ENCODE results near the gene GATA3. TPM values are rescaled to one million over a fixed set of nuclear protein-coding genes. Genes with fewer than 3 reads are reported as not detected.
A peak's percentile ranks its signal among the peaks of the same experiment; 100 is the strongest.

The GATA3 gene
- total RNA-seq, 1 donor from 2014 or later = 17.6 TPM

DNA sequence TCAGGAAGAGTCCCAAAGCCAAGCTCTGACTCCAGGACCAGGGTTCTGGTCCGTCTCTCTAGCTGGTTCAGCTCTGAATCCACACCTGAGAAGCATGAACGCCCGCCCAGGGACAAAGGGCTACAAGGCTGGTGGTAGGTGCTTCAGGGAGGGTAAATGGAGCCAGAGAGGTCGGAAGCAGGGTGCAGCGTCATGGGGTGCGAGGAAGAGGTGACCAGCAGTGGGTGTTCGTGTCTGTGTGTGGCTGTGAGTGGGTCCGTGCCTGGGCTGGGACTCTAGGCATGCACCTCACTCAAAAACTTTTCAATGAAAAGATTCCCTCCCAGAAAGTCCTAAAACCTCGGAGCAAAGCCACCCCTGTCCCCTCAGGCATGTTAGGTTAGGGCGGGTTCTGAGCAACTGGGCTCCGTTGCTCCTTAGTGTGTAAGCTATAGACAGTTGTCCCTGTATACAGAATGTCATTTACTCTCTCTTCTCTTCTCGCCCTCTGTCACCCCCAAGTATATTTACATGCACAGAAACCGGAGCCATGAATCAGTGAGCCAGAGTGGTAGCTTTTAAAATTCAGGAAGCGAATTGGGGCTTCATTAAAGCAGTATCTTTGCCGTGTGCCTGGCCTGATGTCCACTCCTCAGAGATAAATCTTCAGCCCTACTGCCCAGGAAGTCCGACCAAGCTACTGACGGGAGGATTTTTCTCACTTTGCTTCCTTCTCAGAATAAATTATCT is 12.3 kb upstream of the GATA3 start:
- H3K27me3 ChIP-seq (ENCODE audit: insufficient read depth, low read length) = peaks cover 98% of the 10 kb centered on the region
- H3K4me1 ChIP-seq (ENCODE audit: insufficient read depth, low read length) = no peaks in the 10 kb centered on the region
- no peaks in the 10 kb centered on the region for H3K36me3 ChIP-seq (ENCODE audit: insufficient read depth, low read length)
- no peaks in the 10 kb centered on the region for H3K9me3 ChIP-seq (ENCODE audit: insufficient read depth, low read depth, low read length)
- Mint-ChIP-seq H3K4me3 (ENCODE audit: unreplicated experiment) (no peak overlapping the region), H3K4me1 (ENCODE audit: low read depth, unreplicated experiment) (peaks cover 2% of the 10 kb centered on the region), H3K9me3 (ENCODE audit: unreplicated experiment) (peaks cover 19% of the 10 kb centered on the region), H3K27ac (ENCODE audit: unreplicated experiment) (no peak overlapping the region), H3K27me3 (ENCODE audit: low read depth, unreplicated experiment) (peaks cover 94% of the 10 kb centered on the region), H3K36me3 (ENCODE audit: low read depth, unreplicated experiment) (no peaks in the 10 kb centered on the region)
- no peak for FAIRE-seq
- H3K4me3 ChIP-seq (ENCODE audit: insufficient read depth, low read depth, low read length) = no peak overlapping the region
- H3K79me2 ChIP-seq (ENCODE audit: insufficient read depth, low read length) = no peaks in the 10 kb centered on the region
- no peak overlapping the region for H3K4me2 ChIP-seq (ENCODE audit: low read length)
- no peak overlapping the region for H2AFZ ChIP-seq (ENCODE audit: low read depth, low read length)
- DNase-seq (ENCODE audit: low read depth) = no peak
- TF ChIP-seq, protein P1, sequence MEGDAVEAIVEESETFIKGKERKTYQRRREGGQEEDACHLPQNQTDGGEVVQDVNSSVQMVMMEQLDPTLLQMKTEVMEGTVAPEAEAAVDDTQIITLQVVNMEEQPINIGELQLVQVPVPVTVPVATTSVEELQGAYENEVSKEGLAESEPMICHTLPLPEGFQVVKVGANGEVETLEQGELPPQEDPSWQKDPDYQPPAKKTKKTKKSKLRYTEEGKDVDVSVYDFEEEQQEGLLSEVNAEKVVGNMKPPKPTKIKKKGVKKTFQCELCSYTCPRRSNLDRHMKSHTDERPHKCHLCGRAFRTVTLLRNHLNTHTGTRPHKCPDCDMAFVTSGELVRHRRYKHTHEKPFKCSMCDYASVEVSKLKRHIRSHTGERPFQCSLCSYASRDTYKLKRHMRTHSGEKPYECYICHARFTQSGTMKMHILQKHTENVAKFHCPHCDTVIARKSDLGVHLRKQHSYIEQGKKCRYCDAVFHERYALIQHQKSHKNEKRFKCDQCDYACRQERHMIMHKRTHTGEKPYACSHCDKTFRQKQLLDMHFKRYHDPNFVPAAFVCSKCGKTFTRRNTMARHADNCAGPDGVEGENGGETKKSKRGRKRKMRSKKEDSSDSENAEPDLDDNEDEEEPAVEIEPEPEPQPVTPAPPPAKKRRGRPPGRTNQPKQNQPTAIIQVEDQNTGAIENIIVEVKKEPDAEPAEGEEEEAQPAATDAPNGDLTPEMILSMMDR (IDR thresholded peaks at IDR 0.05; ENCODE audit: insufficient read depth, low read depth, low read length) = no peak
- TF ChIP-seq EZH2 (IDR thresholded peaks at IDR 0.05; ENCODE audit: insufficient read depth, low read length) = peak; percentile 42
- H3K27ac ChIP-seq (ENCODE audit: low read depth, low read length) = no peak overlapping the region
- H3K9ac ChIP-seq (ENCODE audit: low read length) = no peak overlapping the region
- H4K20me1 ChIP-seq (ENCODE audit: insufficient read depth, low read length) = peaks cover 16% of the 10 kb centered on the region

DNA sequence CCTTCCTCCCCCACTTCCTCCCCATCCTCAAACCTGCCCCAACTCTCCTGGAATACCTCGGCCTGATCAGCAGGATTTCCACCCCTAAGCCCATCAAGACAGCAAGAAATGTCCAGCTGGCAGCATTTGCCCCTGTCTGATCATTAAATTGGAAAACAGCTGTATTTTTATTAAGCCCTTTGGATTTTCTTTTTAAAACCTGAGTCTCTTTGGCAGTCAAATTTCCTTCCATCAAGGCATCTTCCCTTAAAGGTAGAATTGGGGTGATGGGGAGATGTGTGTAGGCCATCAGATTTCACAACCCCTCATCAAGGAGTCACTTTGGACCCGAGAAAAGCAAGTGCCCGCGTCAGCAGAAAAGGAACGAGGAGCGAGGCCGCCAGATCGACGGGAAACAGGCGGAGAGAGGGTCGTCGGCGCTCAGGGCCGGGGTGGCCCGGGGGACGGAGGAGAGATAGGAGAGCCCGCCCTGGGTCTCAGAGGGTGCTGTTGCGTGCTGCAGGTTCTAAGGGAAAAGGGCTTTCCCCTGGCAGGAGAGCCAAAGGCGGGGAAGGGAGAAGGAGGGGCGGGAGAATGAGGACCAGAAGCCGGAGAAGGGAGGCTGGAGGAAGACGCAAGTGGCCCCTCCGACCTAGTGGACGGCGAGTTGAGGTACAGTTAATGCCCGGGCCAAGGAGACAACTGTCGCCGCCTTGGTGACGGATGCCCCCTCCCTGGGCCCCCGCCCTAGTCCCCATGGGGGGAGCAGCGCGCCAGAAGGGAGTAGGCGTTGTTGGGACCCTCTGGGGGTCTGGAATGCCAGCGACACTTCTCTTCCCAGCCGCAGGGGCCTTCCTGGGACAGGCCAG is 11.5 kb upstream of the GATA3 start:
- TF ChIP-seq EZH2 (IDR thresholded peaks at IDR 0.05; ENCODE audit: insufficient read depth, low read length) = peak; percentile 63
- TF ChIP-seq, protein P1 (IDR thresholded peaks at IDR 0.05; ENCODE audit: insufficient read depth, low read depth, low read length) = no peak
- H3K4me3 Mint-ChIP-seq (ENCODE audit: unreplicated experiment) = no peak overlapping the region
- no peak overlapping the region for H3K27ac Mint-ChIP-seq (ENCODE audit: unreplicated experiment)
- peaks cover 99% of the 10 kb centered on the region for H3K27me3 ChIP-seq (ENCODE audit: insufficient read depth, low read length)
- DNase-seq (ENCODE audit: low read depth) (no peak), FAIRE-seq (no peak)
- no peak overlapping the region for H2AFZ ChIP-seq (ENCODE audit: low read depth, low read length)
- no peaks in the 10 kb centered on the region for H3K9me3 ChIP-seq (ENCODE audit: insufficient read depth, low read depth, low read length)
- H3K79me2 ChIP-seq (ENCODE audit: insufficient read depth, low read length) = no peaks in the 10 kb centered on the region
- no peak overlapping the region for H3K4me3 ChIP-seq (ENCODE audit: insufficient read depth, low read depth, low read length)
- no peak overlapping the region for H3K27ac ChIP-seq (ENCODE audit: low read depth, low read length)
- no peak overlapping the region for H3K4me2 ChIP-seq (ENCODE audit: low read length)
- peaks cover 2% of the 10 kb centered on the region for H3K4me1 Mint-ChIP-seq (ENCODE audit: low read depth, unreplicated experiment)
- peaks cover 94% of the 10 kb centered on the region for H3K27me3 Mint-ChIP-seq (ENCODE audit: low read depth, unreplicated experiment)
- H3K36me3 Mint-ChIP-seq (ENCODE audit: low read depth, unreplicated experiment) = no peaks in the 10 kb centered on the region
- no peak overlapping the region for H3K9ac ChIP-seq (ENCODE audit: low read length)
- H3K9me3 Mint-ChIP-seq (ENCODE audit: unreplicated experiment) = peaks cover 19% of the 10 kb centered on the region
- H4K20me1 ChIP-seq (ENCODE audit: insufficient read depth, low read length) = peaks cover 21% of the 10 kb centered on the region
- no peaks in the 10 kb centered on the region for H3K4me1 ChIP-seq (ENCODE audit: insufficient read depth, low read length)
- no peaks in the 10 kb centered on the region for H3K36me3 ChIP-seq (ENCODE audit: insufficient read depth, low read length)
